Measurements from ENCODE around the gene FXYD7. TPM values are rescaled to one million over a fixed set of nuclear protein-coding genes. Genes with fewer than 3 reads are reported as not detected.
A peak's percentile ranks its signal among the peaks of the same experiment; 100 is the strongest.

The FXYD7 gene
- total RNA-seq, 2 donors from 2014 or later = not detected

DNA sequence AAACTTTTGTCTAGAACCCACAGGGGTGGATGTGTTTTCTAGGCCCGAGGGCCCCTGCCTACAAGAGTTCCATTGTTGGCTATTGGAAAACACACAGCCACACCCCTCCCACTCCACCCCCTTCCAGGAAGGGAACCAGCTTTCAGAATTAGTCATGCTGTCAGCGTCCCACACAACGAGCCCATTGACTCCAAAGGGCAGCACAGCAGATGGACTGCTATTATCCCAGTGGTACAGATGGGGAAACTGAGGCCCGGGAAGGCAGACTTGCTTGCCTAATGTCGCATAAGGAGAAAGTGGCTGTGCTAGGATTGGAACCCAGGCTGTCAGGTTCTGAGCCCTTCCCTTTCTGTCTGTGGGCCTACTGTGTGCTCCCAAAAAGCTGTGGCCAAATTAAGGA lies 35.5 kb upstream of the FXYD7 start:
- peak; percentile 77 for DNase-seq (ENCODE audit: low spot score)
- Histone ChIP-seq H3K9me3 (no peaks in the 10 kb centered on the region), H3K4me3 (no peak overlapping the region), H3K27me3 (no peaks in the 10 kb centered on the region), H3K36me3 (no peaks in the 10 kb centered on the region), H3K4me1 (peaks cover 0 to 6% of the 10 kb centered on the region in 2 donors), H3K27ac (peak overlapping the region in 1 of 2 donors; percentile 1)
- TF ChIP-seq, protein P1, sequence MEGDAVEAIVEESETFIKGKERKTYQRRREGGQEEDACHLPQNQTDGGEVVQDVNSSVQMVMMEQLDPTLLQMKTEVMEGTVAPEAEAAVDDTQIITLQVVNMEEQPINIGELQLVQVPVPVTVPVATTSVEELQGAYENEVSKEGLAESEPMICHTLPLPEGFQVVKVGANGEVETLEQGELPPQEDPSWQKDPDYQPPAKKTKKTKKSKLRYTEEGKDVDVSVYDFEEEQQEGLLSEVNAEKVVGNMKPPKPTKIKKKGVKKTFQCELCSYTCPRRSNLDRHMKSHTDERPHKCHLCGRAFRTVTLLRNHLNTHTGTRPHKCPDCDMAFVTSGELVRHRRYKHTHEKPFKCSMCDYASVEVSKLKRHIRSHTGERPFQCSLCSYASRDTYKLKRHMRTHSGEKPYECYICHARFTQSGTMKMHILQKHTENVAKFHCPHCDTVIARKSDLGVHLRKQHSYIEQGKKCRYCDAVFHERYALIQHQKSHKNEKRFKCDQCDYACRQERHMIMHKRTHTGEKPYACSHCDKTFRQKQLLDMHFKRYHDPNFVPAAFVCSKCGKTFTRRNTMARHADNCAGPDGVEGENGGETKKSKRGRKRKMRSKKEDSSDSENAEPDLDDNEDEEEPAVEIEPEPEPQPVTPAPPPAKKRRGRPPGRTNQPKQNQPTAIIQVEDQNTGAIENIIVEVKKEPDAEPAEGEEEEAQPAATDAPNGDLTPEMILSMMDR (IDR thresholded peaks at IDR 0.05) = no peak

DNA sequence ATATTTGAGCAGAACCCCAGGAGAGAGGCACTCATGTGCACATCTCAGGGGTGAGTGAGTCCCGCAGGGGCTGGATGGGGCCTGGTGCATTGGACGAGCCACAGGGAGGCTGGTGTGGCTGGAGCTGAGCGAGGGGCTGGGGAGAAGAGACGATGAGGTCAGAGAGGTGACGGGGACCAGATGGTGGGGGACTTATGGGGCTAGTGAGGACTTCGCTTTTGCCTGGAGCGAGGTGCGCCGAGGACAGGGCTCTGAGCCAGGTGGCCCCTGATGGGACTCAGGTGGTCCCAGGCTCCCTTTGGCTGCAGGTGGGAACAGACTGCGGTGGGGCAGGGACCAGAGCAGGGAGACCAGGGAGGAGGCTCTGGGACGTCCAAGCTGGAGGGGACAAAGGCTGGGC lies 34.3 kb upstream of the FXYD7 start:
- Histone ChIP-seq H3K36me3 (no peaks in the 10 kb centered on the region), H3K27me3 (no peaks in the 10 kb centered on the region), H3K4me3 (no peak overlapping the region), H3K4me1 (peaks cover 0 to 6% of the 10 kb centered on the region in 2 donors), H3K9me3 (no peaks in the 10 kb centered on the region), H3K27ac (no peak overlapping the region)
- DNase-seq (ENCODE audit: low spot score) = no peak
- TF ChIP-seq, protein P1 (IDR thresholded peaks at IDR 0.05) = no peak

DNA sequence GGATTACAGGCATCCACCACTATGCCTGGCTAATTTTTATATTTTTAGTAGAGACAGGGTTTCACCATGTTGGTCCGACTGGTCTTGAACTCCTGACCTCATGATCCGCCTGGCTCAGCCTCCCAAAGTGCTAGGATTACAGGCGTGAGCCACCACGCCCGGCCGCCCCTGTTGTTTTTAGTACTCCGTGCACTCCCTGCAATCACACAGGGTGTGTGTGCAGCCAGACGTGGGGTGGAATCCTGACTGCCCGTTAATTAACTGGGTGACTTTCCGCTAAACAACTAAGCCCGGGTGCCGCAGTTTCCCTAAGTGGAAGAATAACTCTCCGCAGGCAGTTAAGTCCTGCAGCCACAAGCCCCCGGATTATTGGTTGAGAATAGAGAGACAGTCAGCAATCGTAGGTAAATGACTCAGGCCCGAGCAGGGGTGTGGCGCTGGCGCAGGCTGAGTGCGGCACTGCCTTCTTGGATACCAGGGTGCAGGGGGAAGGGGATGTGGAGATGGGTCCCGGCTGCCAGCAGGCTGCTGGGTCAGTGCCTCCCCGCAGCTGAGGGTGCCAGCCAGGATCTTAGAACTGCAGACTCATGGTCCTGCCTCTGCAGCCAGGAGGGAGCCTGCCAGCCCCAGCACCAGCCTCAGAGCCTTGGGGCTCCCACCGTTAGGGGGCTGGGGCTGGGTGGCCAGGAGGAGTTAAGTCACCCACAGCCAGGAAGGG lies 33.5 kb upstream of the FXYD7 start:
- TF ChIP-seq, protein P1 (IDR thresholded peaks at IDR 0.05) = no peak
- DNase-seq (ENCODE audit: low spot score) = no peak
- H3K4me1 ChIP-seq = peaks cover 0 to 10% of the 10 kb centered on the region in 2 donors
- no peak overlapping the region for H3K27ac ChIP-seq
- no peak overlapping the region for H3K4me3 ChIP-seq
- no peaks in the 10 kb centered on the region for H3K27me3 ChIP-seq
- no peaks in the 10 kb centered on the region for H3K9me3 ChIP-seq
- no peaks in the 10 kb centered on the region for H3K36me3 ChIP-seq

DNA sequence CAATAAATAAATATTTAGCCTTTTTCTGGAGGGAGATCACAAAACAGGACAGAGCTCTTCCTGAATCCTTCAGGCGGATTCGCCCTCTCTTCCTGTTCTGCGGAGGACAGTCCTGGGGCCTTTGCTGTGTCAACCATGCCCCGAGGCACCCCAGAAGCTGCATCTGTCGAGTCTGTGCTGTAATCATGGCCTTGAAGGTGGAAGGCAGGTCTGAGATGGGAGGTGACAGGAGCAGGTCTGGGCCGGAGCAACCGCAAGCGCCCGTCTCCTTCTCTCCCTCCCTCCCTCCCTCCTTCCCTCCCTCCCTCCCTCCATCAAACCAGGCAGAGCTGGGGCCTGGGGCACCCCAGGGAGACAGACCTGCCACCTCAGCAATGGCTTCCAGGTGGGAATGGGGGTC lies 32.1 kb upstream of the FXYD7 start:
- no peak overlapping the region for H3K27ac ChIP-seq
- no peaks in the 10 kb centered on the region for H3K9me3 ChIP-seq
- H3K4me3 ChIP-seq = no peak overlapping the region
- peaks cover 0 to 18% of the 10 kb centered on the region in 2 donors for H3K4me1 ChIP-seq
- TF ChIP-seq, protein P1 (IDR thresholded peaks at IDR 0.05) = no peak
- no peak for DNase-seq (ENCODE audit: low spot score)
- no peaks in the 10 kb centered on the region for H3K36me3 ChIP-seq
- H3K27me3 ChIP-seq = no peaks in the 10 kb centered on the region

DNA sequence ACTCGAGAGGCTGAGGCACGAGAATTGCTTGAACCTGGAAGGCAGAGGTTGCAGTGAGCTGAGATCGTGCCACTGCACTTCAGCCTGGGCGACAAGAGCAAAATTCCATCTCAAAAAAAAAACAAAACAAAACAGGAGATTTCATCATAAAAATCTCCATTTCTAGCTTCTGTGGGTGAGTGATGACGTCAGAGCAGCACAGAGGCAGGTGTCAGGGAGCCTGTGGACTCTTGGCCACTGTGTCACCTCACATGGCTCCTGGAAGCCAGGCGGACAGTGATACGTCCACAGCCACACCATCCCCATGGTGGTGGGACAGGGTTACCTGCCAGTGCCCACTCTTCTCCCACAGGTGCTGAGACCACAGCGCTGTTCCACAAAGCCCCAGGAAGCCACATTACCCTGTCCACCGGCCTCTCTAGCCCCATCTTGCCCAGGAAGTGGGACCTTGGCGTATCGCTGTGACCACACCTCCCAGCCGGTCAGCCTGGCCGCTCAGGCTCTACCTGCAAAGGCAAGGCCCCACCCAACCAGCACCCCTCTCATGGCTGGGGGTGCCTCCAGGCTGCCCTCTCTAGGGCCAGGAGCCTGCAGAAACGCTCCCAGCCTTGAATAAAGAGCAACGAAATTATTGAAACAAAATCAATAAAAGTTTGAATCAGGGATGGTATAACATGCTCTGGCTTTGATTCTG lies 29.9 kb upstream of the FXYD7 start:
- TF ChIP-seq, protein P1 (IDR thresholded peaks at IDR 0.05) = no peak
- H3K9me3 ChIP-seq = no peaks in the 10 kb centered on the region
- H3K36me3 ChIP-seq = no peaks in the 10 kb centered on the region
- DNase-seq (ENCODE audit: low spot score) = no peak
- no peak overlapping the region for H3K4me3 ChIP-seq
- no peak overlapping the region for H3K27ac ChIP-seq
- no peaks in the 10 kb centered on the region for H3K27me3 ChIP-seq
- H3K4me1 ChIP-seq = peaks cover 0 to 12% of the 10 kb centered on the region in 2 donors
